ENCODE measurements around the gene CYGB.
"Not testable (repeated sequence)": the region's sequence is repeated elsewhere in the genome, so short reads cannot be mapped to it uniquely, and the experiment has no call there.

The CYGB gene

GRCh38 chr17:76517638-76518038, 19.9 kb downstream of the CYGB start:
- DNase-seq (ENCODE audit: low read depth, low spot score), result no peak
- TF ChIP-seq FOXP2 (optimal IDR thresholded peaks at IDR 0.05; ENCODE audit: control extremely low read depth, extremely low read length, insufficient read depth) (no peak), EZH2 (IDR thresholded peaks at IDR 0.05) (no peak), POLR2AphosphoS5 (IDR thresholded peaks at IDR 0.05; ENCODE audit: borderline replicate concordance, low read depth, low read length) (no peak)
- Histone ChIP-seq H3K27ac (no peak overlapping the region), H3K9ac (ENCODE audit: insufficient read length) (no peak overlapping the region), H3K36me3 (ENCODE audit: insufficient read depth, low read length) (no peaks in the 10 kb centered on the region), H3K9me3 (ENCODE audit: low read depth, low read length) (no peaks in the 10 kb centered on the region), H3K4me3 (no peak overlapping the region)

GRCh38 chr17:76515274-76515949, 22.1 kb downstream of the CYGB start:
- DNase-seq (ENCODE audit: low read depth, low spot score), result no peak
- H3K36me3 ChIP-seq (ENCODE audit: insufficient read depth, low read length), result no peaks in the 10 kb centered on the region
- H3K9me3 ChIP-seq (ENCODE audit: low read depth, low read length), result no peaks in the 10 kb centered on the region
- no peak overlapping the region for H3K27ac ChIP-seq
- H3K9ac ChIP-seq (ENCODE audit: insufficient read length), result no peak overlapping the region
- TF ChIP-seq EZH2 (IDR thresholded peaks at IDR 0.05) (no peak), POLR2AphosphoS5 (IDR thresholded peaks at IDR 0.05; ENCODE audit: borderline replicate concordance, low read depth, low read length) (no peak), FOXP2 (optimal IDR thresholded peaks at IDR 0.05; ENCODE audit: control extremely low read depth, extremely low read length, insufficient read depth) (no peak)
- no peak overlapping the region for H3K4me3 ChIP-seq

GRCh38 chr17:76514355-76514754, 23.2 kb downstream of the CYGB start:
- H3K9me3 ChIP-seq (ENCODE audit: low read depth, low read length); H3K36me3 ChIP-seq (ENCODE audit: insufficient read depth, low read length); H3K4me3 ChIP-seq; H3K9ac ChIP-seq (ENCODE audit: insufficient read length); DNase-seq (ENCODE audit: low read depth, low spot score); H3K27ac ChIP-seq: not testable (repeated sequence)

GRCh38 chr17:76513306-76513692, 24.2 kb downstream of the CYGB start:
- Histone ChIP-seq H3K9ac (ENCODE audit: insufficient read length) (no peak overlapping the region), H3K9me3 (ENCODE audit: low read depth, low read length) (no peaks in the 10 kb centered on the region), H3K27ac (no peak overlapping the region), H3K36me3 (ENCODE audit: insufficient read depth, low read length) (no peaks in the 10 kb centered on the region), H3K4me3 (no peak overlapping the region)
- no peak for DNase-seq (ENCODE audit: low read depth, low spot score)
- TF ChIP-seq FOXP2 (optimal IDR thresholded peaks at IDR 0.05; ENCODE audit: control extremely low read depth, extremely low read length, insufficient read depth), result no peak
- TF ChIP-seq POLR2AphosphoS5 (IDR thresholded peaks at IDR 0.05; ENCODE audit: borderline replicate concordance, low read depth, low read length), result no peak
- no peak for TF ChIP-seq EZH2 (IDR thresholded peaks at IDR 0.05)

- DNase-seq (ENCODE audit: low read depth, low spot score), result no peak
- no peak overlapping the region for H3K9ac ChIP-seq (ENCODE audit: insufficient read length)
These were observed 24.9 kb downstream of the CYGB start for GRCh38 chr17:76512366-76513305.

GRCh38 chr17:76511668-76512365, 25.7 kb downstream of the CYGB start:
- no peak for DNase-seq (ENCODE audit: low read depth, low spot score)
- TF ChIP-seq EZH2 (IDR thresholded peaks at IDR 0.05) (no peak), FOXP2 (optimal IDR thresholded peaks at IDR 0.05; ENCODE audit: control extremely low read depth, extremely low read length, insufficient read depth) (no peak), POLR2AphosphoS5 (IDR thresholded peaks at IDR 0.05; ENCODE audit: borderline replicate concordance, low read depth, low read length) (no peak)
- Histone ChIP-seq H3K27ac (no peak overlapping the region), H3K4me3 (peak overlapping the region; percentile 12; the same call in 1 of the 2 replicates), H3K9ac (ENCODE audit: insufficient read length) (no peak overlapping the region), H3K9me3 (ENCODE audit: low read depth, low read length) (no peaks in the 10 kb centered on the region), H3K36me3 (ENCODE audit: insufficient read depth, low read length) (no peaks in the 10 kb centered on the region)

More at GRCh38 chr17:76512366-76513305, 24.9 kb downstream of the CYGB start:
- TF ChIP-seq EZH2 (IDR thresholded peaks at IDR 0.05) (no peak), FOXP2 (optimal IDR thresholded peaks at IDR 0.05; ENCODE audit: control extremely low read depth, extremely low read length, insufficient read depth) (no peak), POLR2AphosphoS5 (IDR thresholded peaks at IDR 0.05; ENCODE audit: borderline replicate concordance, low read depth, low read length) (no peak)
- Histone ChIP-seq H3K27ac (no peak overlapping the region), H3K36me3 (ENCODE audit: insufficient read depth, low read length) (no peaks in the 10 kb centered on the region), H3K9me3 (ENCODE audit: low read depth, low read length) (no peaks in the 10 kb centered on the region), H3K4me3 (no peak overlapping the region)

GRCh38 chr17:76510831-76511244, 26.7 kb downstream of the CYGB start:
- Histone ChIP-seq H3K36me3 (ENCODE audit: insufficient read depth, low read length) (no peaks in the 10 kb centered on the region), H3K9ac (ENCODE audit: insufficient read length) (no peak overlapping the region), H3K27ac (no peak overlapping the region), H3K4me3 (no peak overlapping the region), H3K9me3 (ENCODE audit: low read depth, low read length) (no peaks in the 10 kb centered on the region)
- no peak for DNase-seq (ENCODE audit: low read depth, low spot score)
- TF ChIP-seq POLR2AphosphoS5 (IDR thresholded peaks at IDR 0.05; ENCODE audit: borderline replicate concordance, low read depth, low read length) (no peak), EZH2 (IDR thresholded peaks at IDR 0.05) (no peak), FOXP2 (optimal IDR thresholded peaks at IDR 0.05; ENCODE audit: control extremely low read depth, extremely low read length, insufficient read depth) (no peak)

GRCh38 chr17:76508472-76509063, 28.9 kb downstream of the CYGB start:
- DNase-seq (ENCODE audit: low read depth, low spot score); H3K9me3 ChIP-seq (ENCODE audit: low read depth, low read length): not testable (repeated sequence)

More at GRCh38 chr17:76508472-76509063, 28.9 kb downstream of the CYGB start:
- not testable (repeated sequence) for H3K27ac ChIP-seq; H3K4me3 ChIP-seq; H3K9ac ChIP-seq (ENCODE audit: insufficient read length); H3K36me3 ChIP-seq (ENCODE audit: insufficient read depth, low read length)
